ENCODE measurements around the gene TNIK.

DNA sequence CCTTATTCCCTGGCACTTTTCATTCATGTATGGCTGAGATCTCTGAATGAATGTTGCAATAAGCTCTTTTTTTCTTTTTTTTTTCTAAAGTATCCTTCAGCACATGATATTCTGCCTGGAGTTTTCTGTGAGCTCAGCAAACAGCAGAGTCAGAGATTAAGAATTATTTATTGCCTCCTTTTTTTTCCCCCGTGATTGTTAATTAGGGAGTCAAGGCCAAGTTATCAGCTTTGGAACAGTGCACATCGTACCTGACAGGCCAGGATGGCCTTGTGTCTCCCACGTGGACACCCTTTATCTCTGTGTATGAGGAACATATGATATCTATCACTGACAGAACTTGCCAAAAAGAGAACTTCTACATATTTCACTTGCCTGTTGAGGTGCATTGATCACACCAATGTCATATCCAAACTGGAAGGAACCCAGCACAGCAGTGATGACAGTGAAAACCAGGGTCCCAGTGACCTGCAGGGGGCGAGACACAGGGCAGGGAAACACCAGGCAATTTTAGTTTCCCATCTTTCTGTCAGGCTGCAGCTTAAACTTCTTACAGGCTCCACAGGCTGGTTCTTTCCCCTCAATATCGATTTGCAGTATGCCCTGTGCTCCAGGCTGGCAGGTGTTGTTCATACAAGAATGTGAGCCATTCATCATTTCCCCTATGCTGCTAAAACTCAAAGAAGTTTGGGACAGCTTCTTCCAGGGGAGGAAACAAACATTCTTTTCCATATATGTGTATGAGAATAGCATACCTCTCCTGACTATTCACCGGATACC, 441.9 kb downstream of the TNIK start:
- TF ChIP-seq FOXP2 (optimal IDR thresholded peaks at IDR 0.05; ENCODE audit: borderline replicate concordance, extremely low read depth, extremely low read length, insufficient read depth) (no peak), TAF1 (IDR thresholded peaks at IDR 0.05; ENCODE audit: borderline replicate concordance, insufficient read depth, low read length) (no peak)

Data from PFSK-1 (cell line).